ENCODE results near the gene FPR1.

DNA sequence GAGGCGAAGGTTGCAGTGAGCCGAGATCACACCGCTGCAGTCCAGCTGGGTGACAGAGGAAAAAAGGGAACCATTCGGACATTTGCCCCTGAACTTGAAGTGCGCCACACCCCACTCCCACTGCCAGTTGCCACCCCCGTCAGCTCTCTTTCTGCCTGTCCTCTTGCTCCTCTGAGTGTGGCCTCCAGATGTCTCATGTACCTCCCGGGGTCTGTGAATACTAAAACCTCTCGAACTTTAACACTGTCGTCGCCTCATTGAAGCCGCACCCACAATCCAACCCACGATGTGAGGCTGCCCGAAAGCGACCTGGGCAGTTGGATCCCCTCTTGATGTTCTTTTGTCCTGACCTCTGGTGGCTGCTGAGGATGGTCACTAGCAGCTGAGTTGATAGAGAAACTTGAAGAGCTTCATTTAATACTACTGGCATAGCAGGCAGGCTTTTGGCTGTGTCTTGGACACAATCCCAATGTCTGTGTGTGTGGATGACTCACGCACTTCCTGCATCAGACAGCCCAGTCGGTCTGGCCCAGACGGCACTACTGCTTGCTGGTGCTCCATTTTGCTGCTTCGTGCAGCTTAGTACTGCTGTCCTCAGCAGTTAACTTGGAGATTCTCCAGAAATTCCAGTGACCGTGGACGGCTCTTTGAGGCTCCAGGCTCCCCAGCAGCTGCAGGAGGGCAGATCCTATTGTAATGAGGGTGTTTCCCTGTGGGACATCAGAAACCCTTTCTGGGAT, 47.5 kb upstream of the FPR1 start:
- TF ChIP-seq CHD2 (IDR thresholded peaks at IDR 0.05; ENCODE audit: low read length) (no peak), ATF3 (IDR thresholded peaks at IDR 0.05; ENCODE audit: insufficient read depth, low read depth, low read length) (no peak), RAD21 (IDR thresholded peaks at IDR 0.05 in 1 of 2, conservative IDR thresholded peaks at IDR 0.05 in 1 of 2; ENCODE audit: low read depth in 2 of 2, low read length in 2 of 2) (no peak), CTCF (IDR thresholded peaks at IDR 0.05; ENCODE audit: control extremely low read depth in 1 of 3, insufficient read depth in 1 of 3, low read depth in 1 of 3, low read length in 3 of 3) (no peak), POLR2AphosphoS5 (IDR thresholded peaks at IDR 0.05; ENCODE audit: low read depth, low read length) (no peak), EZH2 (IDR thresholded peaks at IDR 0.05; ENCODE audit: low read depth, low read length, severe bottlenecking) (no peak), ASH2L (IDR thresholded peaks at IDR 0.05; ENCODE audit: low read length) (no peak), MAFK (IDR thresholded peaks at IDR 0.05; ENCODE audit: low read depth, low read length) (no peak), USF2 (IDR thresholded peaks at IDR 0.05; ENCODE audit: low read length) (no peak), CREB1 (IDR thresholded peaks at IDR 0.05) (no peak), TAF1 (IDR thresholded peaks at IDR 0.05; ENCODE audit: low read depth, low read length) (no peak)
